GM12878 (cell line): ENCODE measurements around the gene AFAP1L2. TPM values are rescaled to one million over a fixed set of nuclear protein-coding genes. Genes with fewer than 3 reads are reported as not detected.

ENCODE experiments used
- ATAC-seq: fragments of 200-7000 bp; cut with Tn5 transposase; 3 replicates; pipeline ENCODE4 v1.9.1; 2020; ENCODE audit warnings: mild to moderate bottlenecking, moderate library complexity
- BruUV-seq: library from RNA; stranded (reverse); fragments of 400-500 nt; replicated peaks from 2 replicates; lab custom pipeline; 2021; lab: Mats Ljungman, UMichigan
- CTCF ChIA-PET: fragments of 300-600 bp; sonication (Branson Sonifier 250); formaldehyde crosslinking; extraction: SDS; loops from one replicate; lab custom pipeline; 2021; ENCODE audit warnings: inconsistent platforms; lab: Yijun Ruan, JAX
- POLR2A ChIA-PET: fragments of 350-600 bp; formaldehyde crosslinking; extraction: SDS; loops from one replicate; lab custom pipeline; 2021; ENCODE audit warnings: inconsistent platforms; lab: Charles Lee
- RAD21 ChIA-PET: fragments of 300-600 bp; sonication (Branson Sonifier 250); formaldehyde crosslinking; loops from one replicate; lab custom pipeline; 2023; ENCODE audit warnings: antibody characterized with exemption; ENCODE audit not compliant: unreplicated experiment; lab: Charles Lee
- SMC1A ChIA-PET: fragments of 300-600 bp; sonication (Branson Sonifier 250); formaldehyde crosslinking; loops from one replicate; lab custom pipeline; 2023; ENCODE audit not compliant: unreplicated experiment, uncharacterized antibody; lab: Charles Lee
- DNase-seq: peaks from one replicate; pipeline ENCODE4 v3.0.0-alpha.2; 2011; ENCODE audit warnings: low read depth, low spot score
- FAIRE-seq: peaks from 3 replicates; lab custom pipeline; 2011; peaks lifted over from hg19 to GRCh38; lab: Jason Lieb, UNC
- H2AFZ ChIP-seq: 2 replicates; pipeline ENCODE4 v1.6.0; 2011; ENCODE audit warnings: low read depth, low read length, control low read depth; ENCODE audit not compliant: control insufficient read depth
- H3K27ac ChIP-seq: 2 replicates; pipeline ENCODE4 v1.5.1; 2011; ENCODE audit warnings: control low read depth; ENCODE audit not compliant: control insufficient read depth, insufficient read depth
- H3K27me3 ChIP-seq, 2 experiments: replicated peaks in 1 of 2; 2 replicates each; pipeline versions ENCODE4 v1.6.0 to v1.6.1; 2011; ENCODE audit warnings: low read length in 1 of 2; ENCODE audit not compliant: control insufficient read depth in 2 of 2, insufficient read depth in 2 of 2
- H3K36me3 ChIP-seq, 2 experiments: 2 replicates each; pipeline ENCODE4 v1.5.1; 2011; ENCODE audit warnings: low read length in 1 of 2; ENCODE audit not compliant: control insufficient read depth in 2 of 2, insufficient read depth in 2 of 2
- H3K4me1 ChIP-seq: 2 replicates; pipeline ENCODE4 v1.6.1; 2011; ENCODE audit warnings: mild to moderate bottlenecking, low read length, moderate library complexity, mixed read lengths; ENCODE audit not compliant: control insufficient read depth, insufficient read depth
- H3K4me2 ChIP-seq: 2 replicates; pipeline ENCODE4 v1.6.0; 2011; ENCODE audit warnings: control low read depth; ENCODE audit not compliant: control insufficient read depth, insufficient read depth
- H3K4me3 ChIP-seq: fragments of 200-600 bp; sonication (generic); 2 replicates; pipeline ENCODE4 v1.5.1; 2016
- H3K79me2 ChIP-seq: 2 replicates; pipeline ENCODE4 v1.6.0; 2011; ENCODE audit warnings: low read length; ENCODE audit not compliant: control insufficient read depth, insufficient read depth
- H3K9ac ChIP-seq: 2 replicates; pipeline ENCODE4 v1.8.0; 2011; ENCODE audit warnings: low read length, control low read depth, mixed read lengths; ENCODE audit not compliant: control insufficient read depth, insufficient read depth
- H3K9me3 ChIP-seq: replicated peaks from 3 replicates; pipeline ENCODE4 v1.5.1; 2011; ENCODE audit warnings: mild to moderate bottlenecking, low read length; ENCODE audit not compliant: control insufficient read depth, insufficient read depth
- H4K20me1 ChIP-seq: 2 replicates; pipeline ENCODE4 v1.6.0; 2011; ENCODE audit not compliant: control insufficient read depth, insufficient read depth
- FOS ChIP-seq: IDR thresholded peaks from 3 replicates; pipeline ENCODE4 v1.6.1; 2011; ENCODE audit warnings: borderline replicate concordance; ENCODE audit not compliant: insufficient read length; ENCODE audit errors: extremely low read depth
- HDAC2 ChIP-seq: fragments of 200-600 bp; sonication (generic); IDR thresholded peaks from 2 replicates; pipeline ENCODE4 v1.6.1; 2017
- MTA2 ChIP-seq: fragments of 450-650 bp; IDR thresholded peaks from 2 replicates; pipeline ENCODE4 v1.6.1; 2016; ENCODE audit warnings: low read depth, mild to moderate bottlenecking, moderate library complexity
- WRNIP1 ChIP-seq: IDR thresholded peaks from 2 replicates; pipeline ENCODE4 v1.6.1; 2011; ENCODE audit warnings: low read depth, low read length, improper control_type of control experiment, borderline replicate concordance
- WGBS: methylation state at CpG from one replicate; pipeline ENCODE4 v1.1.6; 2016; ENCODE audit warnings: low lambda C conversion rate; ENCODE audit not compliant: insufficient replicate concordance, insufficient coverage; ENCODE audit errors: missing lambda C conversion rate; 5-methylcytosine and 5-hydroxymethylcytosine counted together
- in situ Hi-C: fragments of 300-500 bp; cut with MboI; formaldehyde crosslinking; loops from 9 replicates; pipeline ENCODE4 v1.14.3; 2018; ENCODE audit warnings: mixed read lengths
- intact Hi-C: fragments of 100-400 bp; cut with micrococcal nuclease; formaldehyde crosslinking; loops from one replicate; pipeline ENCODE4 v1.14.2; 2022; ENCODE audit not compliant: unreplicated experiment
- polyA plus RNA-seq, 11 experiments: library from polyadenylated mRNA; depleted of rRNA in 4 of 11; unstranded in 6 of 11; stranded (reverse) in 5 of 11; fragments of >200 nt; fragmentation: Nextera tagmentation in 4 of 11; fragmentation: Illumina TruSeq in 1 of 11; extraction: Ambion mirVana in 4 of 11; extraction: Trizol in 1 of 11; gene quantifications; 1 replicate in 1 of 11; 2 replicates in 10 of 11; pipeline versions ENCODE4 v1.2.1 to v1.2.3, GENCODE V29; 2011 to 2016; ENCODE audit warnings: inconsistent platforms in 2 of 11, missing spikeins in 2 of 11, low read depth in 1 of 11
- total RNA-seq, 4 experiments: library from RNA; depleted of rRNA in 3 of 4; stranded (reverse); fragments of >200 nt in 3 of 4; fragmentation: Illumina TruSeq in 1 of 4; extraction: Trizol in 1 of 4; gene quantifications; 2 replicates each; pipeline versions ENCODE4 v1.2.1 to v1.2.3, GENCODE V29; 2013 to 2021
- TF ChIP-seq, protein P1 (sequence below): IDR thresholded peaks from 2 replicates; pipeline ENCODE4 v1.6.1; 2012; ENCODE audit warnings: low read depth, low read length, improper control_type of control experiment
- TF ChIP-seq, protein P2 (sequence below): IDR thresholded peaks from 2 replicates; pipeline ENCODE4 v1.6.1; 2012; ENCODE audit warnings: low read length, inconsistent platforms

AFAP1L2 gene
- total and polyA plus RNA-seq, 10 of the 15 experiments (the other 5 are each of a cell fraction or from before 2014, with no cell fraction given), result 0.03 to 4.0 (median 0.34) TPM

DNA sequence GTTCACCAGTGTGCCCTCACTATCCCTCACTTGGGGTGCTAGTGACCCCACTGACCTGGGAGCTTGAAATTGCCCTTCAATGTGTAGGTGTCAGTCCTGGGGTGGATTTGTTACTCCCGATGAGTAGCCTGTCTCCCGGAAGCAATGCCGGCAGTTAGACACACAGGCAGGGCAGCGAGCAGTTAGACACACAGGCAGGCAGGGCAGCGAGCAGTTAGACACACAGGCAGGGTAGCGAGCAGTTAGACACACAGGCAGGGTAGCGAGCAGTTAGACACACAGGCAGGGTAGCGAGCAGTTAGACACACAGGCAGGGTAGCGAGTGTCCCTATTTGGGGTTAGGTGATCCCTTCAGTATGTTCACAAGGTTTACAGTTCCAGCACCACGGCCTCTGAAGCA lies 121.2 kb downstream of the AFAP1L2 start:
- BruUV-seq, result no TSS peak
- H3K27ac ChIP-seq, result no peak overlapping the region
- CTCF ChIA-PET, result interaction anchor here (2.2 kb wide), 1 partner anchor 21 kb away, joined by 6 read pairs; no protein-coding TSS in a partner anchor
- TF ChIP-seq, protein P1, sequence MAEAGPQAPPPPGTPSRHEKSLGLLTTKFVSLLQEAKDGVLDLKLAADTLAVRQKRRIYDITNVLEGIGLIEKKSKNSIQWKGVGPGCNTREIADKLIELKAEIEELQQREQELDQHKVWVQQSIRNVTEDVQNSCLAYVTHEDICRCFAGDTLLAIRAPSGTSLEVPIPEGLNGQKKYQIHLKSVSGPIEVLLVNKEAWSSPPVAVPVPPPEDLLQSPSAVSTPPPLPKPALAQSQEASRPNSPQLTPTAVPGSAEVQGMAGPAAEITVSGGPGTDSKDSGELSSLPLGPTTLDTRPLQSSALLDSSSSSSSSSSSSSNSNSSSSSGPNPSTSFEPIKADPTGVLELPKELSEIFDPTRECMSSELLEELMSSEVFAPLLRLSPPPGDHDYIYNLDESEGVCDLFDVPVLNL, result no peak
- no peak for TF ChIP-seq WRNIP1
- TF ChIP-seq HDAC2, result no peak
- TF ChIP-seq, protein P2, sequence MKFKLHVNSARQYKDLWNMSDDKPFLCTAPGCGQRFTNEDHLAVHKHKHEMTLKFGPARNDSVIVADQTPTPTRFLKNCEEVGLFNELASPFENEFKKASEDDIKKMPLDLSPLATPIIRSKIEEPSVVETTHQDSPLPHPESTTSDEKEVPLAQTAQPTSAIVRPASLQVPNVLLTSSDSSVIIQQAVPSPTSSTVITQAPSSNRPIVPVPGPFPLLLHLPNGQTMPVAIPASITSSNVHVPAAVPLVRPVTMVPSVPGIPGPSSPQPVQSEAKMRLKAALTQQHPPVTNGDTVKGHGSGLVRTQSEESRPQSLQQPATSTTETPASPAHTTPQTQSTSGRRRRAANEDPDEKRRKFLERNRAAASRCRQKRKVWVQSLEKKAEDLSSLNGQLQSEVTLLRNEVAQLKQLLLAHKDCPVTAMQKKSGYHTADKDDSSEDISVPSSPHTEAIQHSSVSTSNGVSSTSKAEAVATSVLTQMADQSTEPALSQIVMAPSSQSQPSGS, result no peak
- TF ChIP-seq MTA2, result no peak
- TF ChIP-seq FOS, result no peak
- H3K9me3 ChIP-seq, result no peaks in the 10 kb centered on the region
- WGBS, result 65% methylated on average over 10 of the region's 10 CpGs
- no peak overlapping the region for H3K4me3 ChIP-seq
- no peaks in the 10 kb centered on the region for H3K4me1 ChIP-seq
- ATAC-seq (no peak), FAIRE-seq (no peak), DNase-seq (no peak)
- no peak overlapping the region for H3K4me2 ChIP-seq
- no peaks in the 10 kb centered on the region for H3K79me2 ChIP-seq
- intact Hi-C loops, result no loop called here
- in situ Hi-C loops, result no loop called here
- RAD21 ChIA-PET, result no interaction called here
- H2AFZ ChIP-seq, result no peak overlapping the region
- no peaks in the 10 kb centered on the region for H3K36me3 ChIP-seq
- POLR2A ChIA-PET, result no interaction called here
- H3K9ac ChIP-seq, result no peak overlapping the region
- H3K27me3 ChIP-seq, result 0 out of 4 replicates have a peak, but pooled peaks cover 0 to 2% of the 10 kb centered on the region in 2 experiments
- SMC1A ChIA-PET, result no interaction called here
- H4K20me1 ChIP-seq, result no peaks in the 10 kb centered on the region
